Hematopoietic multipotent progenitor cell (in vitro differentiated cells): ENCODE measurements around the gene PPP1R17. TPM values are rescaled to one million over a fixed set of nuclear protein-coding genes. Genes with fewer than 3 reads are reported as not detected.

Experiments used
- total RNA-seq: library from RNA; depleted of rRNA; stranded (reverse); fragments of >200 nt; gene quantifications from one replicate; pipeline ENCODE4 v1.2.3, GENCODE V29; 2012

Gene PPP1R17
- total RNA-seq, 1 donor: under 0.01 TPM

Other genes starting within 250 kb of the PPP1R17 start
- not detected for gene ITPRID1, start 173.1 kb upstream of the PPP1R17 start, total RNA-seq